ENCODE results near the gene MCHR2. TPM values are rescaled to one million over a fixed set of nuclear protein-coding genes. Genes with fewer than 3 reads are reported as not detected.

The MCHR2 gene
- polyA plus RNA-seq, 1 of the 3 experiments (the other 2 are of a cell fraction): not detected

DNA sequence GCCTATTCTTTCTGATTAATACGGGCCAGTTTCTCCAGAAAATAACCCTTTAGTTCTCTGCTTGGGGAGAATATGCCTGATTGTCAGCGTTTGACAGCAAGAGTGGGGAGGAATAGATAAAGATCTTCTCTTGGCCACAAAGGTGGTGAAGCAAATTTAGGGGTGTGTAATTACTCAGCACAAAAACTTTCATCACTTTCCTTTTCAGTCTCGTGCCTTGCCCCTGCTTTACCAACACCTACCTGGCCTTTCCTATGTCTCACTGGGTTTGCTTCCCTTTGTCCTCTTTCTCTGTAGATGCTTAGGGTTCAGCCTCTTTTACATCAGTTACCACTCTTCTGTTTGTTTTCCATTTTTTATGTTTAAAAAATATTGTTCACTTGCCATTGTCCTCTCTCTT, 99.2 kb downstream of the MCHR2 start:
- H3K27ac ChIP-seq (ENCODE audit: low read depth in 2 of 2, low read length in 1 of 2): no peak overlapping the region
- no peaks in the 10 kb centered on the region for H3K79me2 ChIP-seq (ENCODE audit: insufficient read depth)
- H2AFZ ChIP-seq (ENCODE audit: low read depth): no peak overlapping the region
- POLR2A ChIA-PET: no interaction called here
- 7% methylated on average over 3 of the region's 3 CpGs for WGBS (ENCODE audit: low lambda C conversion rate)
- no peaks in the 10 kb centered on the region for H4K20me1 ChIP-seq (ENCODE audit: insufficient read depth)
- H3K9me2 ChIP-seq: no peaks in the 10 kb centered on the region
- H3K27me3 ChIP-seq (ENCODE audit: insufficient read depth): no peaks in the 10 kb centered on the region
- H3K4me2 ChIP-seq: no peak overlapping the region
- no peak overlapping the region for H3K9ac ChIP-seq
- TF ChIP-seq, protein P1, sequence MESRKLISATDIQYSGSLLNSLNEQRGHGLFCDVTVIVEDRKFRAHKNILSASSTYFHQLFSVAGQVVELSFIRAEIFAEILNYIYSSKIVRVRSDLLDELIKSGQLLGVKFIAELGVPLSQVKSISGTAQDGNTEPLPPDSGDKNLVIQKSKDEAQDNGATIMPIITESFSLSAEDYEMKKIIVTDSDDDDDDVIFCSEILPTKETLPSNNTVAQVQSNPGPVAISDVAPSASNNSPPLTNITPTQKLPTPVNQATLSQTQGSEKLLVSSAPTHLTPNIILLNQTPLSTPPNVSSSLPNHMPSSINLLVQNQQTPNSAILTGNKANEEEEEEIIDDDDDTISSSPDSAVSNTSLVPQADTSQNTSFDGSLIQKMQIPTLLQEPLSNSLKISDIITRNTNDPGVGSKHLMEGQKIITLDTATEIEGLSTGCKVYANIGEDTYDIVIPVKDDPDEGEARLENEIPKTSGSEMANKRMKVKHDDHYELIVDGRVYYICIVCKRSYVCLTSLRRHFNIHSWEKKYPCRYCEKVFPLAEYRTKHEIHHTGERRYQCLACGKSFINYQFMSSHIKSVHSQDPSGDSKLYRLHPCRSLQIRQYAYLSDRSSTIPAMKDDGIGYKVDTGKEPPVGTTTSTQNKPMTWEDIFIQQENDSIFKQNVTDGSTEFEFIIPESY (IDR thresholded peaks at IDR 0.05; ENCODE audit: borderline replicate concordance, low read depth): no peak
- TF ChIP-seq JUND (IDR thresholded peaks at IDR 0.05) (no peak), EZH2phosphoT487 (IDR thresholded peaks at IDR 0.05; ENCODE audit: borderline replicate concordance, low read depth) (no peak)
- no peaks in the 10 kb centered on the region for H3K36me3 ChIP-seq (replicated peaks in 1 of 2; ENCODE audit: control insufficient read depth in 1 of 2, insufficient read depth in 2 of 2, low read length in 1 of 2)
- no peaks in the 10 kb centered on the region for H3K4me1 ChIP-seq (ENCODE audit: control insufficient read depth in 1 of 2, insufficient read depth in 2 of 2, low read depth in 1 of 2, low read length in 1 of 2)
- DNase-seq: no peak
- no peaks in the 10 kb centered on the region for H3F3A ChIP-seq (replicated peaks; ENCODE audit: insufficient read depth)
- no peaks in the 10 kb centered on the region for H3K9me3 ChIP-seq
- H3K4me3 ChIP-seq (ENCODE audit: low read depth in 2 of 2, low read length in 1 of 2): no peak overlapping the region
- CTCF ChIA-PET: interaction anchor here (1.2 kb wide), 1 partner anchor 11 kb away, joined by 3 read pairs; no protein-coding TSS in a partner anchor

DNA sequence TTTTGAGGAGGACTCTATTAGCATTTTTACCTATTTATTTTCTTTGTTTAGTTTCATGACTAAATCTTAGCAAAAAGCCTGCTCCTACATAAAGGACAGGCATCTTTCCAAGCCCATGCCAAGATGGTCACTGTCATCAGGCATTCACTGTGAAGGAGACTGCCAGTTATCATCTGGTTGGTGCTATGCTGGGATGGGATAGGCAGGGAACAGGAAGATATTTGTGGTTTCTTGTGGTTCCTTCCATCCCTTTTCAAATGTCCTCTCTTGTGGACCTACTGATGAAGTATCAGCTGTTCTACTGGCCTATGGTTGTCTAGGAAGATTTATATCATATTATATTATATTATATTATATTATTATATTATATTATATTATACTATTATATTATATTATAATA, 107.0 kb downstream of the MCHR2 start:
- TF ChIP-seq GABPA (IDR thresholded peaks at IDR 0.05; ENCODE audit: low read depth) (no peak), NFIC (IDR thresholded peaks at IDR 0.05; ENCODE audit: borderline replicate concordance) (no peak), FOSL2 (IDR thresholded peaks at IDR 0.05; ENCODE audit: borderline replicate concordance, low read depth) (no peak), RXRA (IDR thresholded peaks at IDR 0.05; ENCODE audit: borderline replicate concordance, low read depth) (no peak), YY1 (IDR thresholded peaks at IDR 0.05; ENCODE audit: low read depth) (no peak), TCF12 (IDR thresholded peaks at IDR 0.05) (no peak), EZH2phosphoT487 (IDR thresholded peaks at IDR 0.05; ENCODE audit: borderline replicate concordance, low read depth) (no peak), GATA2 (CRISPR knock-in tag; IDR thresholded peaks at IDR 0.05) (no peak), TAF1 (IDR thresholded peaks at IDR 0.05; ENCODE audit: borderline replicate concordance, low read depth, low read length) (no peak), FOXM1 (IDR thresholded peaks at IDR 0.05; ENCODE audit: low read depth) (no peak), NRF1 (IDR thresholded peaks at IDR 0.05; ENCODE audit: low read depth, low read length) (no peak), SIN3A (IDR thresholded peaks at IDR 0.05; ENCODE audit: borderline replicate concordance, low read depth, low read length) (no peak)
- TF ChIP-seq, protein P2, sequence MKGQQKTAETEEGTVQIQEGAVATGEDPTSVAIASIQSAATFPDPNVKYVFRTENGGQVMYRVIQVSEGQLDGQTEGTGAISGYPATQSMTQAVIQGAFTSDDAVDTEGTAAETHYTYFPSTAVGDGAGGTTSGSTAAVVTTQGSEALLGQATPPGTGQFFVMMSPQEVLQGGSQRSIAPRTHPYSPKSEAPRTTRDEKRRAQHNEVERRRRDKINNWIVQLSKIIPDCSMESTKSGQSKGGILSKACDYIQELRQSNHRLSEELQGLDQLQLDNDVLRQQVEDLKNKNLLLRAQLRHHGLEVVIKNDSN (IDR thresholded peaks at IDR 0.05; ENCODE audit: borderline replicate concordance, low read depth): no peak
- TF ChIP-seq, protein P3, sequence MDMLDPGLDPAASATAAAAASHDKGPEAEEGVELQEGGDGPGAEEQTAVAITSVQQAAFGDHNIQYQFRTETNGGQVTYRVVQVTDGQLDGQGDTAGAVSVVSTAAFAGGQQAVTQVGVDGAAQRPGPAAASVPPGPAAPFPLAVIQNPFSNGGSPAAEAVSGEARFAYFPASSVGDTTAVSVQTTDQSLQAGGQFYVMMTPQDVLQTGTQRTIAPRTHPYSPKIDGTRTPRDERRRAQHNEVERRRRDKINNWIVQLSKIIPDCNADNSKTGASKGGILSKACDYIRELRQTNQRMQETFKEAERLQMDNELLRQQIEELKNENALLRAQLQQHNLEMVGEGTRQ (IDR thresholded peaks at IDR 0.05; ENCODE audit: borderline replicate concordance, low read depth, low read length): no peak
- H3K36me3 ChIP-seq (replicated peaks in 1 of 2; ENCODE audit: control insufficient read depth in 1 of 2, insufficient read depth in 2 of 2, low read length in 1 of 2): no peaks in the 10 kb centered on the region
- H3K9ac ChIP-seq: no peak overlapping the region
- no peak overlapping the region for H3K4me2 ChIP-seq
- no peaks in the 10 kb centered on the region for H3K9me2 ChIP-seq
- no peaks in the 10 kb centered on the region for H3K9me3 ChIP-seq
- H3K4me1 ChIP-seq (ENCODE audit: control insufficient read depth in 1 of 2, insufficient read depth in 2 of 2, low read depth in 1 of 2, low read length in 1 of 2): no peaks in the 10 kb centered on the region
- H4K20me1 ChIP-seq (ENCODE audit: insufficient read depth): no peaks in the 10 kb centered on the region
- H3K27ac ChIP-seq (ENCODE audit: low read depth in 2 of 2, low read length in 1 of 2): no peak overlapping the region
- CTCF ChIA-PET: interaction anchor here (1.1 to 5.1 kb wide), 2 partner anchors 19 kb away, joined by 4 to 36 read pairs; no protein-coding TSS in a partner anchor
- no peaks in the 10 kb centered on the region for H3F3A ChIP-seq (replicated peaks; ENCODE audit: insufficient read depth)
- no peak for DNase-seq
- H2AFZ ChIP-seq (ENCODE audit: low read depth): no peak overlapping the region
- H3K4me3 ChIP-seq (ENCODE audit: low read depth in 2 of 2, low read length in 1 of 2): no peak overlapping the region
- POLR2A ChIA-PET: no interaction called here
- H3K79me2 ChIP-seq (ENCODE audit: insufficient read depth): no peaks in the 10 kb centered on the region
- H3K27me3 ChIP-seq (ENCODE audit: insufficient read depth): no peaks in the 10 kb centered on the region
